ENCODE data around the gene TEX101.

TEX101 gene

GRCh38 chr19:43414554-43414953 is at the start of gene TEX101:
Gene TEX101, plus strand, starts transcription at chr19:43414890. Its CDS starts 1,030 bp downstream, at chr19:43415920.
- TF ChIP-seq ZBTB7A (IDR thresholded peaks at IDR 0.05; ENCODE audit: low read depth) (no peak), RAD21 (IDR thresholded peaks at IDR 0.05; ENCODE audit: low read depth) (no peak), EGR1 (IDR thresholded peaks at IDR 0.05) (no peak), TCF12 (IDR thresholded peaks at IDR 0.05; ENCODE audit: low read depth) (no peak), TEAD4 (IDR thresholded peaks at IDR 0.05) (no peak), NFIC (IDR thresholded peaks at IDR 0.05) (no peak), TAF1 (IDR thresholded peaks at IDR 0.05; ENCODE audit: low read depth) (no peak), CREB1 (IDR thresholded peaks at IDR 0.05; ENCODE audit: low read depth) (no peak), EP300 (IDR thresholded peaks at IDR 0.05; ENCODE audit: borderline replicate concordance) (no peak), FOXM1 (IDR thresholded peaks at IDR 0.05; ENCODE audit: borderline replicate concordance, low read depth) (no peak)

GRCh38 chr19:43367822-43368221 is 46.9 kb upstream of the TEX101 start:
- no peak for TF ChIP-seq RAD21 (IDR thresholded peaks at IDR 0.05; ENCODE audit: low read depth)
- TF ChIP-seq EGR1 (IDR thresholded peaks at IDR 0.05): no peak
- no peak for TF ChIP-seq TAF1 (IDR thresholded peaks at IDR 0.05; ENCODE audit: low read depth)
- no peak for TF ChIP-seq CEBPB (IDR thresholded peaks at IDR 0.05)
- TF ChIP-seq CREB1 (IDR thresholded peaks at IDR 0.05; ENCODE audit: low read depth): no peak
- TF ChIP-seq, protein P1, sequence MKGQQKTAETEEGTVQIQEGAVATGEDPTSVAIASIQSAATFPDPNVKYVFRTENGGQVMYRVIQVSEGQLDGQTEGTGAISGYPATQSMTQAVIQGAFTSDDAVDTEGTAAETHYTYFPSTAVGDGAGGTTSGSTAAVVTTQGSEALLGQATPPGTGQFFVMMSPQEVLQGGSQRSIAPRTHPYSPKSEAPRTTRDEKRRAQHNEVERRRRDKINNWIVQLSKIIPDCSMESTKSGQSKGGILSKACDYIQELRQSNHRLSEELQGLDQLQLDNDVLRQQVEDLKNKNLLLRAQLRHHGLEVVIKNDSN (IDR thresholded peaks at IDR 0.05): no peak
- TF ChIP-seq YY1 (IDR thresholded peaks at IDR 0.05; ENCODE audit: low read depth): no peak
- TF ChIP-seq, protein P2, sequence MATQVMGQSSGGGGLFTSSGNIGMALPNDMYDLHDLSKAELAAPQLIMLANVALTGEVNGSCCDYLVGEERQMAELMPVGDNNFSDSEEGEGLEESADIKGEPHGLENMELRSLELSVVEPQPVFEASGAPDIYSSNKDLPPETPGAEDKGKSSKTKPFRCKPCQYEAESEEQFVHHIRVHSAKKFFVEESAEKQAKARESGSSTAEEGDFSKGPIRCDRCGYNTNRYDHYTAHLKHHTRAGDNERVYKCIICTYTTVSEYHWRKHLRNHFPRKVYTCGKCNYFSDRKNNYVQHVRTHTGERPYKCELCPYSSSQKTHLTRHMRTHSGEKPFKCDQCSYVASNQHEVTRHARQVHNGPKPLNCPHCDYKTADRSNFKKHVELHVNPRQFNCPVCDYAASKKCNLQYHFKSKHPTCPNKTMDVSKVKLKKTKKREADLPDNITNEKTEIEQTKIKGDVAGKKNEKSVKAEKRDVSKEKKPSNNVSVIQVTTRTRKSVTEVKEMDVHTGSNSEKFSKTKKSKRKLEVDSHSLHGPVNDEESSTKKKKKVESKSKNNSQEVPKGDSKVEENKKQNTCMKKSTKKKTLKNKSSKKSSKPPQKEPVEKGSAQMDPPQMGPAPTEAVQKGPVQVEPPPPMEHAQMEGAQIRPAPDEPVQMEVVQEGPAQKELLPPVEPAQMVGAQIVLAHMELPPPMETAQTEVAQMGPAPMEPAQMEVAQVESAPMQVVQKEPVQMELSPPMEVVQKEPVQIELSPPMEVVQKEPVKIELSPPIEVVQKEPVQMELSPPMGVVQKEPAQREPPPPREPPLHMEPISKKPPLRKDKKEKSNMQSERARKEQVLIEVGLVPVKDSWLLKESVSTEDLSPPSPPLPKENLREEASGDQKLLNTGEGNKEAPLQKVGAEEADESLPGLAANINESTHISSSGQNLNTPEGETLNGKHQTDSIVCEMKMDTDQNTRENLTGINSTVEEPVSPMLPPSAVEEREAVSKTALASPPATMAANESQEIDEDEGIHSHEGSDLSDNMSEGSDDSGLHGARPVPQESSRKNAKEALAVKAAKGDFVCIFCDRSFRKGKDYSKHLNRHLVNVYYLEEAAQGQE (IDR thresholded peaks at IDR 0.05; ENCODE audit: low read depth): no peak
- no peak for TF ChIP-seq ZBTB7A (IDR thresholded peaks at IDR 0.05; ENCODE audit: low read depth)
- TF ChIP-seq NFIC (IDR thresholded peaks at IDR 0.05): no peak
- no peak for TF ChIP-seq TEAD4 (IDR thresholded peaks at IDR 0.05)
- TF ChIP-seq, protein P3, sequence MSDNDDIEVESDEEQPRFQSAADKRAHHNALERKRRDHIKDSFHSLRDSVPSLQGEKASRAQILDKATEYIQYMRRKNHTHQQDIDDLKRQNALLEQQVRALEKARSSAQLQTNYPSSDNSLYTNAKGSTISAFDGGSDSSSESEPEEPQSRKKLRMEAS (IDR thresholded peaks at IDR 0.05): no peak
- no peak for TF ChIP-seq TCF12 (IDR thresholded peaks at IDR 0.05; ENCODE audit: low read depth)
- no peak for TF ChIP-seq FOXM1 (IDR thresholded peaks at IDR 0.05; ENCODE audit: borderline replicate concordance, low read depth)
- no peak for TF ChIP-seq EP300 (IDR thresholded peaks at IDR 0.05; ENCODE audit: borderline replicate concordance)

DNA sequence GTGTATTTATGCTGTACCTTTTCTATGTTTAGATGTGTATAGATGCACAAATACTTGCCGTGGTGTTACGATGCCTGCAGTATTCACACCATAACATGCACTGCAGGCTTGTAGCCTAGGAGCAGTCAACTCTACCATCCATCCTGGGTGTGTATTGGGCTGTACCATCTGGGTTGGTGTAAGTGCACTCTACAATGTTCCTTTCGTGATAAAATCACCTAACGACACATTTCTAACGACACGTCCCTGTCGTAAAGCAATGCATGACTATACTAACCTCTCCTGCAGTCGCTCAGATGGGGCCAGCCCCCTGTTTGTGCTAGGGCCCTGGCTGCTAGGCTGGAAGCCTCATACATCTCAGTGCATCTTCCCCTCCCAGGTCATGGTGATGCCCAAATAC is 42.8 kb upstream of the TEX101 start:
- TF ChIP-seq CEBPB (IDR thresholded peaks at IDR 0.05): no peak
- TF ChIP-seq TCF12 (IDR thresholded peaks at IDR 0.05; ENCODE audit: low read depth): no peak

DNA sequence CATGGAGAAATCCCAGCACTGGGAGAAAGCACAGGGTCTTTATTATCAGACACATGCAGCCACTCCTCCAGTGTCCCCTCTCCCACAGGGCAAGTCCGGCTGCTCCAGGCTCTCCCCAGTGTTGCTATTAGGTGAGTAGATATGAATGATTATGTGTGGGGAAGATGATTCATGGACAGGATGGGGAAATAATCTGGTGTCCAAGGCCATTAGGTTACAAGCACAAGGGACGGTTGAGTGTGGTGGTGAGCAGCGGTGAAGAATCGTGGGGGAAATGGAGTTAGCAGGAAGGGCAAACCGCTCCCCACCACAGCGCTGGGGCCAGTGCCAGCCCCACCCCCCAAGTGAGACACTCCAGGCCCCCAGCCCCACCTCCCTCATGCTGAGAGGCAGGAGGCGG is 42.2 kb upstream of the TEX101 start:
- TF ChIP-seq TCF12 (IDR thresholded peaks at IDR 0.05; ENCODE audit: low read depth): no peak
- TF ChIP-seq TEAD4 (IDR thresholded peaks at IDR 0.05): no peak
- no peak for TF ChIP-seq EGR1 (IDR thresholded peaks at IDR 0.05)
- no peak for TF ChIP-seq CREB1 (IDR thresholded peaks at IDR 0.05; ENCODE audit: low read depth)
- TF ChIP-seq TAF1 (IDR thresholded peaks at IDR 0.05; ENCODE audit: low read depth): no peak
- no peak for TF ChIP-seq NFIC (IDR thresholded peaks at IDR 0.05)
- no peak for TF ChIP-seq YY1 (IDR thresholded peaks at IDR 0.05; ENCODE audit: low read depth)
- no peak for TF ChIP-seq RAD21 (IDR thresholded peaks at IDR 0.05; ENCODE audit: low read depth)
- TF ChIP-seq CEBPB (IDR thresholded peaks at IDR 0.05): no peak
- TF ChIP-seq, protein P2 (IDR thresholded peaks at IDR 0.05; ENCODE audit: low read depth): no peak
- TF ChIP-seq, protein P3 (IDR thresholded peaks at IDR 0.05): no peak

GRCh38 chr19:43380008-43380407 is 34.7 kb upstream of the TEX101 start:
- TF ChIP-seq TAF1 (IDR thresholded peaks at IDR 0.05; ENCODE audit: low read depth) (no peak), EGR1 (IDR thresholded peaks at IDR 0.05) (no peak), CREB1 (IDR thresholded peaks at IDR 0.05; ENCODE audit: low read depth) (no peak), RAD21 (IDR thresholded peaks at IDR 0.05; ENCODE audit: low read depth) (no peak), TCF12 (IDR thresholded peaks at IDR 0.05; ENCODE audit: low read depth) (no peak), FOXM1 (IDR thresholded peaks at IDR 0.05; ENCODE audit: borderline replicate concordance, low read depth) (no peak), TEAD4 (IDR thresholded peaks at IDR 0.05) (no peak), NFIC (IDR thresholded peaks at IDR 0.05) (no peak), YY1 (IDR thresholded peaks at IDR 0.05; ENCODE audit: low read depth) (no peak), CEBPB (IDR thresholded peaks at IDR 0.05) (no peak)
- TF ChIP-seq, protein P2 (IDR thresholded peaks at IDR 0.05; ENCODE audit: low read depth): no peak

All from Ishikawa (cell line).